NCI-H510A (cell line): ENCODE measurements around the gene PRG3.
A peak's percentile ranks its signal among the peaks of the same experiment; 100 is the strongest.
"Not testable (repeated sequence)": the region's sequence is repeated elsewhere in the genome, so short reads cannot be mapped to it uniquely, and the experiment has no call there.

Source experiments
- DNase-seq: peaks from one replicate; lab custom pipeline; 2025; lab: John Stamatoyannopoulos, UW

Gene PRG3

DNA sequence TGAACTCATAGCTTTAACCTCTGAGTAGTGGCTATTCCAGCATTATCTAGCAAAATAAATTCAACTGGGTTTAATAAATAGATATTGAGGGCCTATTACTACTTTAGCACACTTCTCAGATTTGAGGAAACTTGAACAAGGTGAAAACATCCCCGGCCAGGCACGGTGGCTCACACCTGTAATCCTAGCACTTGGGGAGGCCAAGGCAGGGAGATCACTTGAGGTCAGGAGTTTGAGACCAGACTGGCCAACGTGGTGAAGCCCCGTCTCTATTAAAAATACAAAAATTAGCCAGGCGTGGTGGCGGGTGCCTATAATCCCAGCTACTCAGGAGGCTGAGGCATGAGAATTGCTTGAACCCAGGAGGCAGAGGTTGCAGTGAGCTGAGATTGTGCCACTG, 44.1 kb downstream of the PRG3 start:
- DNase-seq: not testable (repeated sequence)

DNA sequence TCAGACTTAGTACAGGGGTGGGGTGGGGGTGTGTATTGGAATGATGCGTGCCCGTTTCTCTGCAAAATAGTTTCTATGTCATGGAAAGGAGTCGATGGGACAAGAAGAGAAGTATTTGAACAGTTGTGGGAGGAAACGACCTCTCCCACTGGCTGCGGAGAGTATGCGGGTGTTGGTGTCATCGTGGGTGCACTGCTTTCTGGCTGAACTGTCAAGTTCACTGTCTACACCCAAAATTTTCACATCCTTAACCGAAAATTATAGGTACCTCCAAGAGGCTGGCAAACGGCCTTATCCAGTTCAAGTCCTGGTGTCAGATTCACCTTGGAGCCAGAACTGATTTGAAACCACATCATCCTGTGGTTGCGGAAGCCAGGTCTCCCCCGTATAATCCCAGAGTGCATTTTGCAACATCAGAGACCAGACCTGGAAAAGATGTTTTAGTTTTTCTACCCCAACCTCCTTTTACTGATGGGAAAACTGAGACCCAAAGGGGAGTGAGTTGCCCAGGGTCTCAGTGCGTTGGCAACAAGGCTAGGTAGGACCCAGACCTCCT, 44.8 kb downstream of the PRG3 start:
- DNase-seq: no peak

DNA sequence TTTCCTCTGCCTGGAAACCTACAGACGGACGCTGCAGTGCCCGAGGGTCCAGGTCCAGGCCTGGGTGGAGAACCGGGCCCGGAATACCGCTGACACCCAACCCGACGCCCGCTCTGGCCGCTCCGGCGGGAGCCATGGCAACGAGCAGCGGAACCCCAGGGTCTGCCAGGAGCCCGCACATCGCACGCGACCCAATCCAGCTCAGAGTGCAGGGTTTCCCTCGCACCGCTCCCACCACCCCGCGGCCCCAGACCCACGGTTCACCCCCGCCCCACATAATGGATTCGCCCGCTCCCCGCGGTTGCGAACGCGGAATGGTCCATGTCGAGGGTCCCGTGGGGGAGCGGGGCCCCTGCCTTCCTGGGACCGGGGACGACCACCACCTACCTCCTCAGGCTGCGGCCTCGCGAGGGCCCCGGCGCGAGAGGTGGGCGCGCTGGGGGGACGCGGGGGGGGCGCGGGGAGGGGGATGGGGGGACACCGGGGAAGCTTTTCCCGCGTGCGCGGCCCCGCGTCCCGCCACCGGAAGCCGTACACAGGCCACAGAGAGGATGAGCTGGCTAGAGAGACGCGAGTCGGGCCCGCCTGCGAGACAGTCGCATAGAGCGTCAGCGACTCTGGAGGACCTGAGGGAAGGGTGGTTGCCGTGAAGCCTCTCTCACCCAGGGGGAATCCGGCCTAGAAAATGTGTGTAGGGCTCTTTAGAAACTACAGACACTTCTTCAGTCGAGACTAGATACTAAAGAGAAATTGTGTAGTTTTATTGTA, 45.4 kb downstream of the PRG3 start, which contains the start of gene SSRP1:
Gene SSRP1, minus strand, starts transcription at position 550 of the 768 bp plus-strand sequence. CDS start 771 bp downstream, outside the sequence.
- peak; percentile 90 for DNase-seq

DNA sequence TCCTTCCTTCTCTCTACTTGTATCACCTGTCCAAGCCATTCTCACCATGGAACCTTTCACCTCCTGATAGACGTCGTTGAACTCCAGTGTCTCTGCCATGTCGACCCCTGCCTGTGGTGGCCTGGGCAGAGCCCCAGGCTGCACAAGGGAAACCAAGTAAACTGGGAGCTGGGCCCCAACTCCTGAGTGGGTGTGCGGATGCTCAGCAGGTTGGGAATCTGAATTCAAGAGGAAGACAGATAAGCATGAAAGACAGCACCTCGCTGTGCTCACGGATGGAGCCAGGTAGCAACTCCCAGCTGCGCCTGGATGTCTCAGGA, 46.0 kb downstream of the PRG3 start:
- DNase-seq: no peak

DNA sequence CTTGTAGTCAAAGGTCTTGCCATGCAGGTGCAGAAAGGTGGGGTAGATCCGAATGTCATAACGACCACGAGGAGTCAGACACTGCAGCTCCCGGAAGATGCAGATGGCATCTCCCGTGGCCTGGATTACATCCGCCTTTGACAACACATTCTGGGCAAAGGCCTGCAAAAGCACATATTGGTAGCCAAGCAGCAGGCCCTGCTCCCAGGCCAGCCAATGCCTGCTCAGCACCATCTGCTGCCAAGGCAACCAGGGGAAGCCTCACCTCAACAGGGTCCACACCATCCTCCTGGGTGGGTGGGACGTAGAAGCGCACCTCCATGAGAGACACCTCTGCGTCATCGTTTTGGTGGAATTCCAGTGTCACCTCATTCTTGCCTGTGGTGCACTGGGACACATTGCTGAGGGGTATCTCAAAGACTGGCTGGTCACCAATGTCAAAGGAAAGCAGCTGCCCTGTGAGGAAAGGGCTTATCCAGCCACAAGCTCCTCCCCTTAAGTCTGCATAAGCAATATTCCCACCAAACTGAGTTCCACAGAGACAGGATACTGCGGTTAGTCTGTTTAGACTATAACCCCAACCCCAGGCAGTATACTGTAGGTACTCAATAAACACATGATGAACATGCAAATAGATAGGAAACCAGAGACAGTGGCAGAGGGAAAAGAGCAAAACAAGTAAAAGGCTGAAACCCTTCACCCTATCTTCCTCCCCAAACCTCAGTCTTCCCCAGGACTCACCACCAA, 48.1 kb downstream of the PRG3 start:
- no peak for DNase-seq

DNA sequence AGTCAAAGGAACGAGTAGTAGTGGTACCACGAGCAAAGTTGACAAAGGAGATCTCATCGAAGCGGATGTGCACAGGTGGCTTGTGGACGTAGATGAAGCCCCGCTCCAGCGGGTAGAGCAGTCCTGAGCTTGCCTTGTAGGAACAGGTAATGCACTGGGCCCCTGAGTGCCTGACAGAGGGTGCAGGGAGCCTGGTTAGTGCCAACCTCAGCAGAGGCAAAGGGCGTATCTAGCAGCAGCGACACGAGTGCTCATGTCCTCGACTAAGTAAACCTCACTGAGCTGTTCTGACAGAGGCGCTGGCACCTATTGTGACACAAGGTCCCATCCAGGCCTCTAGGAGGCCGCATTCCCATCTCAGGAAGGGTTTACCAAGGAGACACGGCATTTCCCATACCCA, 49.2 kb downstream of the PRG3 start:
- no peak for DNase-seq

DNA sequence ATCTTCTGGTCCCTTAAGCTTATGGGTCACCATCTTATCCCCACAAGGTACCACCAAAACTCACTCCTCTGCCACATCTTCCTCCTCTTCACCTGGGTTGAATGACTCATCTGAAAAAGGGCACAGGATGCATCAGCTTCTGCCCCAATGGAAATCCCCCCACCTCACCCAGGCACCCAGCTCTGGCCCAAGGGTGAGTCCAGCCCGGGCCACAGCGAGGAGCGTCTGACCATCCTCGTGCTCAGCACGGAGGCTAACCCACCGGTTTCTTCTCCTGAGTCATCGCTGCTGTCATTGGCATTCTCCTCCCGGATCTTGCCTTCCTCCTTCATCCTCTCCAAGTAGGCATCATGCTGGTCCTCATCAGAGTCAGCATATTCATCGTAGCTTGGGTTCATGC, 50.9 kb downstream of the PRG3 start:
- no peak for DNase-seq

DNA sequence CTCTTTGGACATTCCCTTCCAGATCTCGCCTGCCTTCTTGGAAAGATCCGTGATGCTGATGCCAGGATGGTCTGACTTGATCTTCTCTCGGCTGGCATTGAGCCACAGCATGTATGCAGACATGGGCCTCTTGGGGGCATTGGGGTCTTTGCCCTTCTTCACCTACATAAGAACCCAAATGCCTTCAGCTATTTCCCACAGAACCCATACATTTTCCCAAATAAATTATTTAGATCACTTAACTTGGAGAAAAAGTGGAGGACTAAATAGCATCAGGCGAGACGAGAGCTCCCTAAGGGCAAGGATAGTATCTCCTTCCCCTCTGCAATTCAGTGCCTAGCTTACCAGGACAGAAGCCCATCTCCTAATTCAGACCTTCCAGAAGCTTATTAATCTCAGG, 53.2 kb downstream of the PRG3 start:
- DNase-seq: no peak
